GM23338 (cell line): ENCODE data around the gene SUGCT. TPM values are rescaled to one million over a fixed set of nuclear protein-coding genes. Genes with fewer than 3 reads are reported as not detected.

ENCODE experiments used
- ATAC-seq: fragments of 200-7000 bp; cut with Tn5 transposase; 3 replicates; pipeline ENCODE4 v1.9.1; 2020
- DNase-seq: peaks from one replicate; pipeline ENCODE4 v3.0.0-alpha.2; 2015; ENCODE audit warnings: low spot score
- H2AFZ ChIP-seq: fragments of 200-600 bp; sonication (generic); 2 replicates; pipeline ENCODE4 v1.8.0; 2016; ENCODE audit warnings: antibody characterized with exemption, mild to moderate bottlenecking, moderate library complexity
- H3F3A ChIP-seq: fragments of 200-600 bp; sonication (generic); replicated peaks from 2 replicates; pipeline ENCODE4 v1.8.0; 2017; ENCODE audit warnings: antibody characterized with exemption, mixed run types, low read depth
- H3K27ac ChIP-seq: fragments of 200-600 bp; sonication (generic); 2 replicates; pipeline ENCODE4 v1.6.1; 2016; ENCODE audit warnings: low read depth
- H3K27me3 ChIP-seq: fragments of 200-600 bp; sonication (generic); 2 replicates; pipeline ENCODE4 v1.8.0; 2016; ENCODE audit warnings: mild to moderate bottlenecking, mixed run types, moderate library complexity; ENCODE audit not compliant: insufficient read depth
- H3K36me3 ChIP-seq: fragments of 200-600 bp; sonication (generic); 2 replicates; pipeline ENCODE4 v1.8.0; 2016; ENCODE audit warnings: mild to moderate bottlenecking; ENCODE audit not compliant: insufficient read depth
- H3K4me1 ChIP-seq: fragments of 200-600 bp; sonication (generic); 2 replicates; pipeline ENCODE4 v1.8.0; 2016; ENCODE audit warnings: mild to moderate bottlenecking, moderate library complexity; ENCODE audit not compliant: insufficient read depth
- H3K4me2 ChIP-seq: fragments of 200-600 bp; sonication (generic); 2 replicates; pipeline ENCODE4 v1.7.1; 2017; ENCODE audit warnings: mixed run types
- H3K4me3 ChIP-seq: fragments of 200-600 bp; sonication (generic); 2 replicates; pipeline ENCODE4 v1.6.1; 2016; ENCODE audit warnings: mixed run types
- H3K79me2 ChIP-seq: fragments of 200-600 bp; sonication (generic); replicated peaks from 2 replicates; pipeline ENCODE4 v1.8.0; 2017; ENCODE audit warnings: mild to moderate bottlenecking; ENCODE audit not compliant: insufficient read depth
- H3K9me2 ChIP-seq: fragments of 200-600 bp; sonication (generic); 2 replicates; pipeline ENCODE4 v1.8.0; 2017; ENCODE audit not compliant: insufficient read depth
- H4K20me1 ChIP-seq: fragments of 200-600 bp; sonication (generic); replicated peaks from 2 replicates; pipeline ENCODE4 v1.8.0; 2017; ENCODE audit warnings: mild to moderate bottlenecking; ENCODE audit not compliant: insufficient read depth
- H3K27ac Mint-ChIP-seq: 2 replicates; pipeline ENCODE4 v1.8.0; 2020; ENCODE audit warnings: inconsistent platforms, mild to moderate bottlenecking, moderate library complexity, mixed read lengths
- H3K27me3 Mint-ChIP-seq: 3 replicates; pipeline ENCODE4 v1.8.0; 2022; ENCODE audit warnings: low read depth, mild to moderate bottlenecking, moderate library complexity, mixed read lengths, inconsistent platforms; ENCODE audit not compliant: insufficient read depth, poor library complexity
- H3K36me3 Mint-ChIP-seq: 3 replicates; pipeline ENCODE4 v1.8.0; 2021; ENCODE audit warnings: low read depth, mild to moderate bottlenecking, inconsistent platforms, moderate library complexity, mixed read lengths
- H3K4me1 Mint-ChIP-seq: 3 replicates; pipeline ENCODE4 v1.8.0; 2020; ENCODE audit warnings: mild to moderate bottlenecking, inconsistent platforms, mixed read lengths
- H3K4me3 Mint-ChIP-seq: 3 replicates; pipeline ENCODE4 v1.8.0; 2021; ENCODE audit warnings: moderate library complexity, mild to moderate bottlenecking, inconsistent platforms, mixed read lengths
- H3K9me3 Mint-ChIP-seq: 3 replicates; pipeline ENCODE4 v1.8.0; 2020; ENCODE audit warnings: moderate library complexity, mild to moderate bottlenecking, inconsistent platforms, mixed read lengths
- CREB1 ChIP-seq: fragments of 250-450 bp; sonication (Bioruptor Pico); IDR thresholded peaks from 2 replicates; pipeline ENCODE4 v1.5.0; 2020; ENCODE audit warnings: low read depth, mild to moderate bottlenecking, moderate library complexity
- CTCF ChIP-seq, 2 experiments: fragments of 200-600 bp in 1 of 2; sonication (generic) in 1 of 2; conservative IDR thresholded peaks; 2 replicates each; pipeline versions ENCODE4 v1.5.1 to v1.6.1; 2016 to 2017; ENCODE audit warnings: antibody characterized with exemption in 2 of 2, low read depth in 2 of 2, mild to moderate bottlenecking in 2 of 2, moderate library complexity in 1 of 2
- ETS1 ChIP-seq: IDR thresholded peaks from 2 replicates; pipeline ENCODE4 v1.6.1; 2016; ENCODE audit warnings: antibody characterized with exemption
- EZH2 ChIP-seq: fragments of 200-600 bp; sonication (generic); IDR thresholded peaks from one replicate; pipeline ENCODE4 v1.8.0; 2017; ENCODE audit warnings: antibody characterized with exemption, mild to moderate bottlenecking, low read depth; ENCODE audit not compliant: unreplicated experiment
- EZH2phosphoT487 ChIP-seq: fragments of 200-600 bp; sonication (generic); IDR thresholded peaks from one replicate; pipeline ENCODE4 v1.8.1; 2018; ENCODE audit warnings: antibody characterized with exemption; ENCODE audit not compliant: unreplicated experiment
- JUNB ChIP-seq: IDR thresholded peaks from one replicate; pipeline ENCODE4 v1.6.1; 2016; ENCODE audit warnings: antibody characterized with exemption; ENCODE audit not compliant: unreplicated experiment
- NANOG ChIP-seq: IDR thresholded peaks from 2 replicates; pipeline ENCODE4 v1.6.1; 2016; ENCODE audit warnings: antibody characterized with exemption, borderline replicate concordance
- STAT1 ChIP-seq: IDR thresholded peaks from one replicate; pipeline ENCODE4 v1.6.1; 2016; ENCODE audit warnings: antibody characterized with exemption; ENCODE audit not compliant: unreplicated experiment
- ZNF331 ChIP-seq: fragments of 250-450 bp; sonication (Bioruptor Pico); IDR thresholded peaks from 2 replicates; pipeline ENCODE4 v1.5.0; 2020; ENCODE audit warnings: low read depth, mild to moderate bottlenecking, moderate library complexity
- ZNF462 ChIP-seq: fragments of 250-450 bp; sonication (Bioruptor Pico); IDR thresholded peaks from 2 replicates; pipeline ENCODE4 v1.5.0; 2020; ENCODE audit warnings: mild to moderate bottlenecking, moderate library complexity
- polyA plus RNA-seq: library from polyadenylated mRNA; unstranded; fragments of >200 nt; fragmentation: Nextera tagmentation; extraction: Ambion mirVana; gene quantifications from 2 replicates; pipeline ENCODE4 v1.2.1, GENCODE V29; 2016
- total RNA-seq: library from RNA; depleted of rRNA; stranded (reverse); fragments of >200 nt; shearing (Covaris generic); gene quantifications from 2 replicates; pipeline ENCODE4 v1.2.3, GENCODE V29; 2014
- TF ChIP-seq, protein P1 (sequence below): IDR thresholded peaks from one replicate; pipeline ENCODE4 v1.6.1; 2018; ENCODE audit warnings: antibody characterized with exemption; ENCODE audit not compliant: unreplicated experiment

SUGCT gene
- total and polyA plus RNA-seq, 2 experiments from 2014 or later: 4.2 to 5.6 TPM

- DNase-seq (no peak), ATAC-seq (no peak)
- H3K4me3 ChIP-seq: no peak overlapping the region
- H3F3A ChIP-seq: no peaks in the 10 kb centered on the region
- no peaks in the 10 kb centered on the region; the same call in 1 of the 2 replicates for H3K9me2 ChIP-seq
- H3K36me3 Mint-ChIP-seq: no peaks in the 10 kb centered on the region; the same call in 2 of the 3 replicates
- no peak overlapping the region for H2AFZ ChIP-seq
- H3K4me2 ChIP-seq: no peak overlapping the region
- H3K27me3 Mint-ChIP-seq: no peaks in the 10 kb centered on the region
- no peaks in the 10 kb centered on the region for H3K4me1 Mint-ChIP-seq
- H3K79me2 ChIP-seq: no peaks in the 10 kb centered on the region
- H3K9me3 Mint-ChIP-seq: no peaks in the 10 kb centered on the region; the same call in 2 of the 3 replicates
- no peaks in the 10 kb centered on the region for H3K36me3 ChIP-seq
- no peak overlapping the region for H3K27ac Mint-ChIP-seq
- no peaks in the 10 kb centered on the region for H3K27me3 ChIP-seq
- no peak overlapping the region for H3K4me3 Mint-ChIP-seq
- no peak for TF ChIP-seq CREB1
- TF ChIP-seq ZNF462 (CRISPR knock-in tag): no peak
- no peak for TF ChIP-seq EZH2
- TF ChIP-seq JUNB: no peak
- TF ChIP-seq, protein P1, sequence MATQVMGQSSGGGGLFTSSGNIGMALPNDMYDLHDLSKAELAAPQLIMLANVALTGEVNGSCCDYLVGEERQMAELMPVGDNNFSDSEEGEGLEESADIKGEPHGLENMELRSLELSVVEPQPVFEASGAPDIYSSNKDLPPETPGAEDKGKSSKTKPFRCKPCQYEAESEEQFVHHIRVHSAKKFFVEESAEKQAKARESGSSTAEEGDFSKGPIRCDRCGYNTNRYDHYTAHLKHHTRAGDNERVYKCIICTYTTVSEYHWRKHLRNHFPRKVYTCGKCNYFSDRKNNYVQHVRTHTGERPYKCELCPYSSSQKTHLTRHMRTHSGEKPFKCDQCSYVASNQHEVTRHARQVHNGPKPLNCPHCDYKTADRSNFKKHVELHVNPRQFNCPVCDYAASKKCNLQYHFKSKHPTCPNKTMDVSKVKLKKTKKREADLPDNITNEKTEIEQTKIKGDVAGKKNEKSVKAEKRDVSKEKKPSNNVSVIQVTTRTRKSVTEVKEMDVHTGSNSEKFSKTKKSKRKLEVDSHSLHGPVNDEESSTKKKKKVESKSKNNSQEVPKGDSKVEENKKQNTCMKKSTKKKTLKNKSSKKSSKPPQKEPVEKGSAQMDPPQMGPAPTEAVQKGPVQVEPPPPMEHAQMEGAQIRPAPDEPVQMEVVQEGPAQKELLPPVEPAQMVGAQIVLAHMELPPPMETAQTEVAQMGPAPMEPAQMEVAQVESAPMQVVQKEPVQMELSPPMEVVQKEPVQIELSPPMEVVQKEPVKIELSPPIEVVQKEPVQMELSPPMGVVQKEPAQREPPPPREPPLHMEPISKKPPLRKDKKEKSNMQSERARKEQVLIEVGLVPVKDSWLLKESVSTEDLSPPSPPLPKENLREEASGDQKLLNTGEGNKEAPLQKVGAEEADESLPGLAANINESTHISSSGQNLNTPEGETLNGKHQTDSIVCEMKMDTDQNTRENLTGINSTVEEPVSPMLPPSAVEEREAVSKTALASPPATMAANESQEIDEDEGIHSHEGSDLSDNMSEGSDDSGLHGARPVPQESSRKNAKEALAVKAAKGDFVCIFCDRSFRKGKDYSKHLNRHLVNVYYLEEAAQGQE: no peak
- no peak for TF ChIP-seq EZH2phosphoT487
- TF ChIP-seq ETS1: no peak
- TF ChIP-seq NANOG: no peak
- TF ChIP-seq STAT1: no peak
- no peak for TF ChIP-seq CTCF (conservative IDR thresholded peaks at IDR 0.05; ENCODE audit: low read depth in 2 of 2)
- no peak for TF ChIP-seq ZNF331 (CRISPR knock-in tag)
- no peaks in the 10 kb centered on the region for H4K20me1 ChIP-seq
- H3K27ac ChIP-seq: no peak overlapping the region
- H3K4me1 ChIP-seq: no peaks in the 10 kb centered on the region
Observed at GRCh38 chr7:40595832-40596231, 461.0 kb downstream of the SUGCT start.
